ENCODE measurements around the gene KIR2DL3. TPM values are rescaled to one million over a fixed set of nuclear protein-coding genes. Genes with fewer than 3 reads are reported as not detected.

Gene KIR2DL3
- total and polyA plus RNA-seq, 4 donors, result 0.03 TPM; not detected in 3

GRCh38 chr19:54692298-54692615 is 46.1 kb upstream of the KIR2DL3 start (continued):
- TF ChIP-seq FOXA2 (IDR thresholded peaks at IDR 0.05) (no peak), ATF3 (IDR thresholded peaks at IDR 0.05) (no peak), HNF4G (IDR thresholded peaks at IDR 0.05) (no peak), FOXA1 (IDR thresholded peaks at IDR 0.05) (no peak), TAF1 (conservative IDR thresholded peaks at IDR 0.05) (no peak), RXRA (IDR thresholded peaks at IDR 0.05) (no peak), RAD21 (IDR thresholded peaks at IDR 0.05) (no peak), MAX (IDR thresholded peaks at IDR 0.05) (no peak), GABPA (IDR thresholded peaks at IDR 0.05 in 1 of 2, conservative IDR thresholded peaks at IDR 0.05 in 1 of 2) (no peak), NR2F2 (IDR thresholded peaks at IDR 0.05) (no peak)

- no peak overlapping the region for H3K4me3 ChIP-seq (ENCODE audit: low read depth in 1 of 3, low read length in 3 of 3)
- WGBS, result 70% methylated on average over 5 of the region's 5 CpGs
- H3K36me3 ChIP-seq (ENCODE audit: control insufficient read depth in 4 of 4, insufficient read depth in 3 of 4, low read depth in 1 of 4, low read length in 3 of 4), result no peaks in the 10 kb centered on the region
- H3K9ac ChIP-seq (ENCODE audit: low read depth in 1 of 2, low read length in 2 of 2), result no peak overlapping the region
- no peak for DNase-seq (ENCODE audit: low spot score)
- no peaks in the 10 kb centered on the region for H3K9me3 ChIP-seq (ENCODE audit: control insufficient read depth in 4 of 4, low read length in 3 of 4)
- peaks cover 0 to 4% (median under 1%) of the 10 kb centered on the region in 4 donors for H3K27me3 ChIP-seq (ENCODE audit: control insufficient read depth in 4 of 4, insufficient read depth in 4 of 4, low read length in 3 of 4)
- TF ChIP-seq RXRA (IDR thresholded peaks at IDR 0.05), result no peak
- TF ChIP-seq RAD21 (IDR thresholded peaks at IDR 0.05), result no peak
- TF ChIP-seq YY1 (IDR thresholded peaks at IDR 0.05), result no peak
- no peak for TF ChIP-seq TAF1 (conservative IDR thresholded peaks at IDR 0.05)
- TF ChIP-seq FOXA2 (IDR thresholded peaks at IDR 0.05), result no peak
- no peak for TF ChIP-seq NR2F2 (IDR thresholded peaks at IDR 0.05)
- no peak for TF ChIP-seq ZBTB33 (IDR thresholded peaks at IDR 0.05)
- no peak for TF ChIP-seq HNF4G (IDR thresholded peaks at IDR 0.05)
- TF ChIP-seq SP1 (IDR thresholded peaks at IDR 0.05), result no peak
- no peak for TF ChIP-seq GABPA (IDR thresholded peaks at IDR 0.05 in 1 of 2, conservative IDR thresholded peaks at IDR 0.05 in 1 of 2)
- no peak for TF ChIP-seq ATF3 (IDR thresholded peaks at IDR 0.05)
- no peaks in the 10 kb centered on the region for H3K4me1 ChIP-seq (ENCODE audit: control insufficient read depth in 4 of 4, insufficient read depth in 4 of 4, low read length in 3 of 4)
- H3K27ac ChIP-seq (ENCODE audit: low read depth in 1 of 2, low read length in 2 of 2), result no peak overlapping the region
Measured at GRCh38 chr19:54694648-54695047, 43.7 kb upstream of the KIR2DL3 start.

GRCh38 chr19:54696117-54696548 is 42.2 kb upstream of the KIR2DL3 start:
- no peak overlapping the region for H3K27ac ChIP-seq (ENCODE audit: low read depth in 1 of 2, low read length in 2 of 2)
- no peak overlapping the region for H3K4me3 ChIP-seq (ENCODE audit: low read depth in 1 of 3, low read length in 3 of 3)
- H3K9me3 ChIP-seq (ENCODE audit: control insufficient read depth in 4 of 4, low read length in 3 of 4), result no peaks in the 10 kb centered on the region
- DNase-seq (ENCODE audit: low spot score), result no peak
- 57% methylated on average over 8 of the region's 8 CpGs for WGBS
- H3K9ac ChIP-seq (ENCODE audit: low read depth in 1 of 2, low read length in 2 of 2), result no peak overlapping the region
- no peak for TF ChIP-seq JUND (IDR thresholded peaks at IDR 0.05)
- no peak for TF ChIP-seq YY1 (IDR thresholded peaks at IDR 0.05)
- TF ChIP-seq HNF4A (conservative IDR thresholded peaks at IDR 0.05), result no peak
- TF ChIP-seq SP1 (IDR thresholded peaks at IDR 0.05), result no peak
- TF ChIP-seq FOXA2 (IDR thresholded peaks at IDR 0.05), result no peak
- no peak for TF ChIP-seq NR2F2 (IDR thresholded peaks at IDR 0.05)
- TF ChIP-seq RXRA (IDR thresholded peaks at IDR 0.05), result no peak
- no peak for TF ChIP-seq ZBTB33 (IDR thresholded peaks at IDR 0.05)
- TF ChIP-seq TAF1 (conservative IDR thresholded peaks at IDR 0.05), result no peak
- TF ChIP-seq GABPA (IDR thresholded peaks at IDR 0.05 in 1 of 2, conservative IDR thresholded peaks at IDR 0.05 in 1 of 2), result no peak
- no peak for TF ChIP-seq FOXA1 (IDR thresholded peaks at IDR 0.05)
- TF ChIP-seq MAX (IDR thresholded peaks at IDR 0.05), result no peak
- TF ChIP-seq CTCF (IDR thresholded peaks at IDR 0.05; ENCODE audit: low read depth, low read length, missing input control), result no peak
- no peak for TF ChIP-seq HNF4G (IDR thresholded peaks at IDR 0.05)
- no peaks in the 10 kb centered on the region for H3K36me3 ChIP-seq (ENCODE audit: control insufficient read depth in 4 of 4, insufficient read depth in 3 of 4, low read depth in 1 of 4, low read length in 3 of 4)
- no peaks in the 10 kb centered on the region for H3K4me1 ChIP-seq (ENCODE audit: control insufficient read depth in 4 of 4, insufficient read depth in 4 of 4, low read length in 3 of 4)
- H3K27me3 ChIP-seq (ENCODE audit: control insufficient read depth in 4 of 4, insufficient read depth in 4 of 4, low read length in 3 of 4), result peaks cover 0 to 5% (median 2%) of the 10 kb centered on the region in 4 donors

All from liver (tissue), 9 donors.